ENCODE data around the gene TNNT2. TPM values are rescaled to one million over a fixed set of nuclear protein-coding genes. Genes with fewer than 3 reads are reported as not detected.
A peak's percentile ranks its signal among the peaks of the same experiment; 100 is the strongest.

TNNT2 gene
- total and polyA plus RNA-seq, 2 donors (not counting 1 experiment from before 2014, with no cell fraction given), result 1.4 TPM; not detected in 1

GRCh38 chr1:201389051-201389450 lies 11.6 kb upstream of the TNNT2 start:
- H3K79me2 ChIP-seq (ENCODE audit: control insufficient read depth, insufficient read depth, low read length), result no peaks in the 10 kb centered on the region
- TF ChIP-seq, protein P1, sequence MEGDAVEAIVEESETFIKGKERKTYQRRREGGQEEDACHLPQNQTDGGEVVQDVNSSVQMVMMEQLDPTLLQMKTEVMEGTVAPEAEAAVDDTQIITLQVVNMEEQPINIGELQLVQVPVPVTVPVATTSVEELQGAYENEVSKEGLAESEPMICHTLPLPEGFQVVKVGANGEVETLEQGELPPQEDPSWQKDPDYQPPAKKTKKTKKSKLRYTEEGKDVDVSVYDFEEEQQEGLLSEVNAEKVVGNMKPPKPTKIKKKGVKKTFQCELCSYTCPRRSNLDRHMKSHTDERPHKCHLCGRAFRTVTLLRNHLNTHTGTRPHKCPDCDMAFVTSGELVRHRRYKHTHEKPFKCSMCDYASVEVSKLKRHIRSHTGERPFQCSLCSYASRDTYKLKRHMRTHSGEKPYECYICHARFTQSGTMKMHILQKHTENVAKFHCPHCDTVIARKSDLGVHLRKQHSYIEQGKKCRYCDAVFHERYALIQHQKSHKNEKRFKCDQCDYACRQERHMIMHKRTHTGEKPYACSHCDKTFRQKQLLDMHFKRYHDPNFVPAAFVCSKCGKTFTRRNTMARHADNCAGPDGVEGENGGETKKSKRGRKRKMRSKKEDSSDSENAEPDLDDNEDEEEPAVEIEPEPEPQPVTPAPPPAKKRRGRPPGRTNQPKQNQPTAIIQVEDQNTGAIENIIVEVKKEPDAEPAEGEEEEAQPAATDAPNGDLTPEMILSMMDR (conservative IDR thresholded peaks at IDR 0.05 in 1 of 2, IDR thresholded peaks at IDR 0.05 in 1 of 2; ENCODE audit: low read depth in 1 of 2, low read length in 2 of 2), result no peak
- no peak for TF ChIP-seq EZH2 (IDR thresholded peaks at IDR 0.05; ENCODE audit: low read length, missing control alignments)
- H2AFZ ChIP-seq (ENCODE audit: low read length), result no peak overlapping the region
- H3K4me3 ChIP-seq (replicated peaks in 1 of 4; ENCODE audit: control extremely low read depth in 1 of 4, insufficient read depth in 1 of 4, low read depth in 3 of 4, low read length in 4 of 4), result no peak overlapping the region
- H3K27ac ChIP-seq (ENCODE audit: insufficient read depth, low read length), result no peak overlapping the region
- no peak overlapping the region for H3K9ac ChIP-seq (ENCODE audit: insufficient read depth, low read length)
- H3K27me3 ChIP-seq (ENCODE audit: control insufficient read depth, insufficient read depth, low read length), result peaks cover 20% of the 10 kb centered on the region
- H3K4me2 ChIP-seq (ENCODE audit: extremely low read depth, insufficient read depth, low read length), result no peak overlapping the region
- H3K9me3 ChIP-seq (ENCODE audit: control insufficient read depth, insufficient read depth, low read depth, low read length), result no peaks in the 10 kb centered on the region
- H3K36me3 ChIP-seq (ENCODE audit: control insufficient read depth, insufficient read depth, low read length), result no peaks in the 10 kb centered on the region
- DNase-seq (ENCODE audit: low read depth in 2 of 2), result no peak
- H3K4me1 ChIP-seq (ENCODE audit: control insufficient read depth, extremely low read depth, insufficient read depth, low read length), result peaks cover 6% of the 10 kb centered on the region
- H4K20me1 ChIP-seq (ENCODE audit: control insufficient read depth, extremely low read depth, insufficient read depth, low read length), result no peaks in the 10 kb centered on the region

DNA sequence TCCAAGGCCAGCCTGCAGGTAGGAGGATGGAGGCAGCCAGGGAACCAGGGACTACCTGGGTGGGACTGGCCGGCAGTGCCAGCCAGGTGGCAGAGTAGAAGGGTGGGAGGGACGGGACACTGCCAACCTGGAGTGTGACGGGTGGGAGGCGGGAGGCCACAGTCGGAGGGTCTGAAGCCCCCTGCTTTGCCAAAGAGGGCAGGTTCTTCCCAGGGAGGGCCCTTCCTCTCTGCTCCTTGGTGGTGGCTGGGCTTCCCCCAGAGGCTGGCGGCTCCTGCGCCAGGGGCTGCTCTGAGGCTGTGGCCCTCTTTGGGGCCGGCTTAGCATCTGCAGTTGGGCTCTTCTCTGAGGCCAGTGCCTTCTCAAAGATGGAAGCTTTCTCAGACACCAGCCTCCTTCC lies 8.7 kb upstream of the TNNT2 start:
- H2AFZ ChIP-seq (ENCODE audit: low read length), result no peak overlapping the region
- no peaks in the 10 kb centered on the region for H3K79me2 ChIP-seq (ENCODE audit: control insufficient read depth, insufficient read depth, low read length)
- H3K36me3 ChIP-seq (ENCODE audit: control insufficient read depth, insufficient read depth, low read length), result no peaks in the 10 kb centered on the region
- H3K4me3 ChIP-seq (replicated peaks in 1 of 4; ENCODE audit: control extremely low read depth in 1 of 4, insufficient read depth in 1 of 4, low read depth in 3 of 4, low read length in 4 of 4), result no peak overlapping the region
- H4K20me1 ChIP-seq (ENCODE audit: control insufficient read depth, extremely low read depth, insufficient read depth, low read length), result no peaks in the 10 kb centered on the region
- H3K4me2 ChIP-seq (ENCODE audit: extremely low read depth, insufficient read depth, low read length), result no peak overlapping the region
- TF ChIP-seq, protein P1 (conservative IDR thresholded peaks at IDR 0.05 in 1 of 2, IDR thresholded peaks at IDR 0.05 in 1 of 2; ENCODE audit: low read depth in 1 of 2, low read length in 2 of 2), result no peak
- no peak for TF ChIP-seq EZH2 (IDR thresholded peaks at IDR 0.05; ENCODE audit: low read length, missing control alignments)
- H3K27me3 ChIP-seq (ENCODE audit: control insufficient read depth, insufficient read depth, low read length), result peaks cover 8% of the 10 kb centered on the region
- no peak overlapping the region for H3K27ac ChIP-seq (ENCODE audit: insufficient read depth, low read length)
- DNase-seq (ENCODE audit: low read depth in 2 of 2), result no peak
- no peaks in the 10 kb centered on the region for H3K9me3 ChIP-seq (ENCODE audit: control insufficient read depth, insufficient read depth, low read depth, low read length)
- H3K4me1 ChIP-seq (ENCODE audit: control insufficient read depth, extremely low read depth, insufficient read depth, low read length), result peaks cover 14% of the 10 kb centered on the region
- H3K9ac ChIP-seq (ENCODE audit: insufficient read depth, low read length), result no peak overlapping the region

DNA sequence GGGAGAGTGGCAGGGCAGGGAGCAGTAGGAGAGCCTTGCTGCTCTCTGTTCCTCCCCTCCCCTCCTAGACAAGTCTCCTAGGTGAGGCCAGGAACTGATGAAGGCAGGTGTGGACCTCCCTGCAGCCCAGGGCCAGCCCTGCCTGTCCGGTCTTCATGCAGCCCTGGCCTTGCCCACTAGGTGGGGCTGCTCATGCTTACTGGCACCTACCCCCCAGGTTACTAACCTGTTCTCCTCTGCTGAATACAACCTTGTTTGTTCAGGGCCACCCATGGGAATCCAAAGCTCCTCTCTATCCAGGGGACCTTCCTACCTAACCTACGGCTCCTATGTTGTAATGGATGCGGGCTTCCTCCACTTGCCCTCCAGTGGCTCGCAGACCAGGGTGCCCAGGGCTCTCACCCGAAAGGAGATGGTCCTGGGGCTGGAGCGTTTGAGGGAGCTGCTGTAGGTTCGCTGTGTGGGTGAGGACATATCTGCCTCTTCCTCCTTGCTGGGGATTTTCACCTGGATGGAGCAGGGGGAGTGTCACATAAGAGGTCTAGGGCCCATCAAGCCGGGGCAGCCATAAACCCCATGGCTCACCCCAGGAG lies 7.9 kb upstream of the TNNT2 start:
- Histone ChIP-seq H3K9me3 (ENCODE audit: control insufficient read depth, insufficient read depth, low read depth, low read length) (no peaks in the 10 kb centered on the region), H3K9ac (ENCODE audit: insufficient read depth, low read length) (no peak overlapping the region), H3K36me3 (ENCODE audit: control insufficient read depth, insufficient read depth, low read length) (no peaks in the 10 kb centered on the region), H4K20me1 (ENCODE audit: control insufficient read depth, extremely low read depth, insufficient read depth, low read length) (no peaks in the 10 kb centered on the region), H3K79me2 (ENCODE audit: control insufficient read depth, insufficient read depth, low read length) (no peaks in the 10 kb centered on the region), H2AFZ (ENCODE audit: low read length) (no peak overlapping the region), H3K4me3 (replicated peaks in 1 of 4; ENCODE audit: control extremely low read depth in 1 of 4, insufficient read depth in 1 of 4, low read depth in 3 of 4, low read length in 4 of 4) (no peak overlapping the region), H3K4me1 (ENCODE audit: control insufficient read depth, extremely low read depth, insufficient read depth, low read length) (peaks cover 14% of the 10 kb centered on the region), H3K4me2 (ENCODE audit: extremely low read depth, insufficient read depth, low read length) (no peak overlapping the region), H3K27ac (ENCODE audit: insufficient read depth, low read length) (no peak overlapping the region), H3K27me3 (ENCODE audit: control insufficient read depth, insufficient read depth, low read length) (peaks cover under 1% of the 10 kb centered on the region)
- DNase-seq (ENCODE audit: low read depth in 2 of 2), result peak in 1 of 2 donors; percentile 20
- TF ChIP-seq, protein P1 (conservative IDR thresholded peaks at IDR 0.05 in 1 of 2, IDR thresholded peaks at IDR 0.05 in 1 of 2; ENCODE audit: low read depth in 1 of 2, low read length in 2 of 2), result peak; percentile 62 to 78
- no peak for TF ChIP-seq EZH2 (IDR thresholded peaks at IDR 0.05; ENCODE audit: low read length, missing control alignments)

Data from fibroblast of lung (primary cell).